CD4-positive, alpha-beta T cell treated with Interleukin-12 subunit alpha and Interleukin-12 subunit beta, for 1 hour (primary cell): ENCODE measurements around the gene FPR1.
A peak's percentile ranks its signal among the peaks of the same experiment; 100 is the strongest.

ENCODE experiments used
- DNase-seq: peaks from one replicate; pipeline ENCODE4 v3.0.0-alpha.2; 2020

Gene FPR1

DNA sequence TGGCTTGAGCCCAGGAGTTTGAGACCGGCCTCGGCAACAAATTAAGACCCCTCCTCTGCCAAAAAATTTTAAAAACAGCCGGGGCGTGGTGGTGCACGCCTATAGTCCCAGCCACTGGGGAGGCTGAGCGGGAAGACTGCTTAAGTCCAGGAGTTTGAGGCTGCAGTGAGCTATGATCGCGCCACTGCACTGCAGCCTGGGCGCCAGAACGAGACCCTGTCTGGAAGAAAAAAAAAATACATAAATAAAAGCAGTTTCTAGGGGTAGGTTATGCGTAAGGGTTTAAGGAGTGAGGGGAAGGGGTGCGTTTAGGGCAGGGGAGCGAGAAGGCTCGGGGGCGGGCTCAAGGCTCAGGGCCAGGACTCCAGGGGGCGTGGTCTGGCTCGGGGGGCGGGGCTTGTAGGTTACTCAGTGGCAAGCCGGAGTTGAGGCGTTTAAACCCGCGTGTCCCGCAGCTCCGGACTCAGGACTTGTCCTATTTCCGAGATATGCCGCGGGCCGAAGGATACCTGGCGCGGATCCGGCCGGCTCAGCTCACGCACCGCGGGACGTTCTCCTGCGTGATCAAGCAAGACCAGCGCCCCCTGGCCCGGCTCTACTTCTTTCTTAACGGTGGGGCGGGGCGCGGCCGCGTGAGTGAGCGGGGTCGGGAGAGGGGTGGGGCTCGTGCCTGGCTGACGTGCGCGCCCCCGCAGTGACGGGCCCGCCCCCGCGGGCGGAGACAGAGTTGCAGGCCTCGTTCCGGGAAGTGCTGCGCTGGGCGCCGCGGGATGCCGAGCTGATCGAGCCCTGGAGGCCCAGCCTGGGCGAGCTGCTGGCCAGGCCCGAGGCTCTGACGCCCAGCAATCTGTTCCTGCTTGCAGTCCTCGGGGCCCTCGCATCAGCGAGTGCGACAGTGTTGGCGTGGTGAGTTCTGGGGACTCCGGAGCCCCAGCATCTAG, 47.8 kb downstream of the FPR1 start:
- peak; percentile 95 for DNase-seq

DNA sequence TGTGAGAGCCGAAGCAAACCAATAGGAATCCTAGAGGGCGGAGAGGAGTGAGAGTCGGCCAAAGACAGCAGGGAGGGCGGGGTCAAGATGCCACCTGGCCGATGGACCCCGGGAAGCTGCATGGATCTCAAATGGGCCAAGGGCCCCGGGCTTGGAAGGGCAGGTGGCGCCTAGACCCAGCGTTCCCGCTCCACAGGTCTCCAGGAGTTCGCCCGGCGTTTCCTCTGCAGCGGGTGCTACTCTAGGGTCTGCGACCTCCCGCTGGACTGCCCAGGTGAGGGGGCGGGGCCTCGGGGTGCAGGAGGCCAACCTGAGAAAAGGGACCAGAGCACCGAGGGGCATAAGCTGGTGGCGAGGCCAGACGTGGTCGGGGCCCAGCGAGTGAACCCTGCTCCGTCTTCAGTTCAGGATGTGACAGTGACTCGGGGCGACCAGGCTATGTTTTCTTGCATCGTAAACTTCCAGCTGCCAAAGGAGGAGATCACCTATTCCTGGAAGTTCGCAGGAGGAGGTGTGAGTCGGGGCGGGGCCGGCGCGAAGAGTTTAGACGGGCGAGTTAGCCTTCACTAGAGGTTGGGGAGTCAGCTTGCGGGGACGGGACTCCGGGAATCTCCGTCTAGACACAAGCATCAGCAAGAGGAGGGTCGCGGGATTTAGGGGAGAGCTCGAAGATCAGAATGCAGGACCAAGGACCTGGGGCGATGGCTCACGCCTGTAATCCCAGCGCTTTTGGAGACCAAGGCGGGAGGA, 48.7 kb downstream of the FPR1 start:
- no peak for DNase-seq

DNA sequence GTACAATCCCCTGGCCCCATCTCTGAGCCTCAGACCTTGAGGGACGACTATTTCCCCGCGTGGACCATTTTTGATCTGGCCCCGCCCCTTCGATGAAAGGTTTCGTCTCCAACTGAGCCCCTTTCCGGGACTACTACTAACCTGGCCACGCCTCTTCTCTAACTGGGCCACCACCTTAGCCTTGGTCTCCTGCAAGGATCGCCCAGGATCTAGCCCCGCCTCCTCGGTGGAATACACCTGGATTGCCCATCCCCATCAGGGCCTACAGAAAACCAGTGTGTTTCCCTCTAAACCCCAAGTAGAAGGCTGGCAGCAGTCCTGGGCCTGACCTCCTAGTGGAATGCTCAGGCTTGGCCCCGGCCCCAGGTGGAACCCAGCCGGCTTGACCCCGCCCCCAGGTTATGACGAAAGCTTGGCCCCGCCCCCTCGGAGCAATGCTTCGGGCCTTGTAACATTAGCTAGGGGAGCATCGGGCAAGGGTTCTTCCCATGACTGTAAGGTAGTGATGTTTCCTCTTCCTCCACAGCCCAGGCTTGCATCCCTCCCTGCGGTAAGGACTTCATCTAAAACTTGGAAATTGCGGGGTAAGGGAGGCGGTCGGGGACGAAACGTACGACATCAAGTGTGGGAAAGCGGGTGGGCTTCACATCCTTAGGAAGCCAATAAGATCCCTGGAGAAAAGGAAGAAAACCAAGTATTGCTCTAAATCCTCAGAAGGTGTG, 49.4 kb downstream of the FPR1 start:
- peak; percentile 55 for DNase-seq

DNA sequence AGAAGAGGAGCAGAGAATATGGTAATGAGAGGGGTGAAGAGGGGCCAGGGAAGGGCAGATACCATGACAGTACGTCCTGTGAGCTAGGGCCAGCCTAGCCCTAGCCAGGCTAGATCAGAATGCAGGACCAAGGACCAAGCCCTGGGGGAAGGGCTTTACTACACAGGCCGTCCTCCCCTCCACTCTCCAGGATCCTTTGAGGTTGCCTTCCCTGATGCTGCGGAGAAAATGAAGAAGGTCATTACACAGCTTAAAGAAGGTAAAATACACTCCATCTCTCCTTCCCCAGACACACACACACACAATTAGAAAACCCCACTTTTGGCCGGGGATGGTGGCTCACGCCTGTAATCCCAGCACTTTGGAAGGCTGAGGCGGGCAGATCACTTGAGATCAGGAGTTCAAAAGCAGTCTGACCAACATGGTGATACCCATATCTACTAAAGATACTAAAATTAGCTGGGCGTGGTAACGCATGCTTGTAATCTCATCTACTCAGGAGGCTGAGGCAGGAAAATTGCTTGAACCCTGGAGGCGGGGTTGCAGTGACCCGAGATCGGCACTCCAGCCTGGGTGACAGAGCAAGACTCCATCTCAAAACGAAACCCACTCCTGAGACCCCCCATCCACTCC, 50.1 kb downstream of the FPR1 start:
- DNase-seq = no peak

DNA sequence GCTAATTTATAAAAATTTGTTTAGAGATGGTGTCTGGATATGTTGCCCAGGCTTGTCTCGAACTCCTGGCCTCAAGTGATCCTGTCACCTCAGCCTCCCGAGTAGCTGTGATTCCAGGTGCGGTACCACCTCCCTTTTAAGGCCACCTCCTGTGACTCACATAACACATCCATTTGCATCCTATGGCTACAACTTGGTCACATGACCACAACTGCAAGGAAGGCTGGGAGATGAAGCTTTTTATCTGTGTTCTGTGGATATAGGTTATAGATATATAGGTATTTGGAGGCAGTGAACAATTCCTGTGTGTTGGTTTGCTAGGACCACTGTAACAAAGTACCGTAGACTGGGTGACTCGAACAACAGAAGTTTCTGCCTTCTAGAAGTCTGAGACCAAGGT, 52.5 kb downstream of the FPR1 start:
- DNase-seq = no peak

DNA sequence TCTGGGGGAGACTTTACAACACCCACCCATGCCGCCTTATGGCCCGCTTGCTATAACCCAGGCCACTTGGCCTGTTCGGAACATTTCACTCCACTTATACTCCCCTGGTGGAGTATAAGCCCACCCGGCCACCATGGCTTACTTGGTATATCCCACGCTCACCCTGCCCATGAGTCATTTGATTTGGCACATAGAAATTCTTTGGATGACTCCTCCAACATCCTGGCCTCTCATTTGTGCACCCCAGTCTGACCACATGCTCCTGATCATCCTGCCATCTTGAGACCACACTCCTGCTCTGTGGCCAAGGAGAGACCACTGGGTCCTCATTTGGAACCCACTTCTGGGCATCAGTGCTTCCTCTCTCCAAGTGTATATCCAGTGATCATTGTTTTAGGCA, 53.4 kb downstream of the FPR1 start:
- DNase-seq = no peak

DNA sequence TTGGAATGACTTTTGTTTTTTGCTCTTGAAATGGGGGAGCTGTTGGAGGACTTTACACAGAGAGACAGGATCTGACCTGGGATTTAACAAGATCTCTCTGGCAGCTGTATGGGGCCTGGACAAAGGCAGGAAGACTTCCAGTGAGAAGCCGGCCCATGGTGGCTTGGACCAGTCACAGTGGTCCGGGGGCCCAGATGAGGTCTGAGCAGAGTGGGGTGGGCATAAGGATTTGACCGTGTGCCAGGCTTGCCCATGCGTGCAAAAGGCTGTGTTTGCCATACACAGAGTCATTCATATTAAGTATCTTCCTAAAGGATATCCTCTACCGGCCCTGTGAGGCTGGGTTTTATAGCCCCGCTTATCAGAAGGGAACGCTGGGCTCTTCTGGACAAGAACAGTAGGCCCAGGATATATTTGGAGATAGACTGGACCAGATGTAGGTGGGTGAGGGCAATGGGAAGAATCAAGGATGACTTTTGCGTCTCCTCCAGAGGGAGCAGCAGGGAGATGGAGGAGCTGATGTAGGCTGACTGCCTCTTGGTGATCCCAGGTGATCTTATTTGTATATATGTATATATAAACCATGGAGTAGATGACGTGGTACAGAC, 54.4 kb downstream of the FPR1 start:
- DNase-seq = no peak

DNA sequence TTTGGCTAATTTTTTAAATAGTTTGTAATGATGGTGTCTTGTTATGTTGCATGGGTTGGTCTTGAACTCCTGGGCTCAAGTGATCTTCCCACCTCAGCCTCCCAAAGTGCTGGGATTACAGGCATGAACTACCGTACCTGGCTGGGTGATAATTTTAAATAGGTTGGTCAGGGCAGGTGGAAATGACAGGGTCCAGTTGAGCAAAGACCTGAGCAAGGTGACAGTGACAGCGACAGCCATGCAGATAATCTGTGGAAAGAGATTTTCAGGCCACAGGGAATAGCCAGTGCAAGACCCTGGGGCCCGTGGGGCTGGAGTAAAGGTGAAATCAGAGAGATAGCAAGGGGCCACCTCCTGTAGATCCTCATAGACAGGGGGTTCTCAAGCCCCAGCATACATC, 55.1 kb downstream of the FPR1 start:
- no peak for DNase-seq
